ENCODE measurements around the gene ZSCAN16. TPM values are rescaled to one million over a fixed set of nuclear protein-coding genes. Genes with fewer than 3 reads are reported as not detected.

The ZSCAN16 gene
- total and polyA plus RNA-seq, 9 of the 15 experiments (the other 6 are each of a cell fraction or from before 2014, with no cell fraction given): 0.08 TPM; not detected in 8

DNA sequence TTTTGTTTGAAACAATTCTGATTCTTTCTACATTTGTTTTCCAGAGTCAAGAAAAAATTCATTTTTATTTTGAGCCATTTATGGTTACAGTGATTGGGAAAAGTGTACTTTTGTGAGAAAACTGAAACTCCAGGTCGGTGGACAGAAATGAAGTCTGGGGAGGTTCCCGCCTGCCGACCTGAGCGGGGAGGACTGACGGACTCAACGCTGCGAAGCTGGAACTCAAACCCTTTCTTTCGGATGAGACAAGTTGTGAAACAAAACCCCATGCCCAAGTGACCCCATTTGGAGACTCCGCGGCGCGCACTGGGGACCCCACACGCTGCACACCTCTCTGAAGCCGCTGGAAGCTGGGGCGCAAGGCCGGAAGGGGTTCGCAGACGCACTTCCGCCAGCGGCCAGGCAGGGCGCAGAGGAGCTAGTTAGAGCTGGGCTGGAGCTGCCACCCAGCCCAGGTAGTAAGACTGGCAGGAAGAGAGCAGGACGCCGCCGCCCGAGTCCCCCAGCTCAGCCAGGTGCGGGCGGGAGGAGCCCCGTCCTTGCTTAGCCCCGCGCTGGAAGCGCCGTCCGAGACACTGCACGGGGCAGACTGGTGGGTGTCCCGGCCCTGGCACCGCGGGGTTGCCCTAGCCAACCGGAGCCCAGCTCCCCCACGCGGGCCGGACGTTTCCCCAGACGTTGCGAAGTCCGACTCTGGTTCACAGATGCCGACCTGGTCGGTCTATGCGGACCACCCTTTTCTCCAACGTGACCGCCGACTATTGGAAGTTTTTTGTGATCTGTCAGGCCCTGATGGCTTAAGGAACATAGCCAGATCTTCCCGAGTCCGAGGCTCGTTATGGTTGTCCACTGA, 19.8 kb upstream of the ZSCAN16 start (continued):
- TF ChIP-seq BRF1 (IDR thresholded peaks at IDR 0.05; ENCODE audit: borderline replicate concordance, extremely low read depth, insufficient read length) (no peak), ZNF239 (CRISPR knock-in tag; IDR thresholded peaks at IDR 0.05) (no peak; the same call in 1 of the 2 replicates), DNMT1 (IDR thresholded peaks at IDR 0.05) (no peak), TCF3 (CRISPR knock-in tag; IDR thresholded peaks at IDR 0.05) (no peak), RAD51 (IDR thresholded peaks at IDR 0.05; ENCODE audit: borderline replicate concordance, low read depth) (no peak), PURB (CRISPR knock-in tag; IDR thresholded peaks at IDR 0.05; ENCODE audit: low read depth) (no peak), CREM (IDR thresholded peaks at IDR 0.05; ENCODE audit: low read depth) (peak; percentile 84), HDGF (IDR thresholded peaks at IDR 0.05) (no peak), ZNF444 (CRISPR knock-in tag; IDR thresholded peaks at IDR 0.05) (0 out of 2 replicates have a peak, but pooled peaks have one; percentile 34), MCM3 (IDR thresholded peaks at IDR 0.05) (no peak), TEAD1 (CRISPR knock-in tag; IDR thresholded peaks at IDR 0.05) (peak; percentile 68 to 77; a peak in 3 of 4 replicates), FOXK1 (CRISPR knock-in tag; IDR thresholded peaks at IDR 0.05; ENCODE audit: borderline replicate concordance) (no peak), MCM7 (IDR thresholded peaks at IDR 0.05) (no peak), HSF4 (CRISPR knock-in tag; IDR thresholded peaks at IDR 0.05; ENCODE audit: borderline replicate concordance) (no peak), SMAD4 (CRISPR knock-in tag; conservative IDR thresholded peaks at IDR 0.05) (peak; percentile 88), HDAC3 (IDR thresholded peaks at IDR 0.05; ENCODE audit: borderline replicate concordance, partially characterized antibody) (no peak), EP400 (IDR thresholded peaks at IDR 0.05) (peak; percentile 70), ZNF551 (CRISPR knock-in tag; IDR thresholded peaks at IDR 0.05) (no peak), MCM5 (IDR thresholded peaks at IDR 0.05; ENCODE audit: low read depth) (no peak), CEBPG (CRISPR knock-in tag; IDR thresholded peaks at IDR 0.05) (0 out of 2 replicates have a peak, but pooled peaks have one; percentile 8), CEBPG (tag; conservative IDR thresholded peaks at IDR 0.05 in 1 of 2, IDR thresholded peaks at IDR 0.05 in 1 of 2) (no peak; a peak in 1 of 4 replicates), FOXP1 (CRISPR knock-in tag; IDR thresholded peaks at IDR 0.05) (no peak), GTF2E2 (tag; IDR thresholded peaks at IDR 0.05) (peak; percentile 96), PKNOX1 (IDR thresholded peaks at IDR 0.05) (peak; percentile 45), NONO (IDR thresholded peaks at IDR 0.05; ENCODE audit: low read depth in 2 of 2, low read length in 1 of 2) (peak in 1 of 2 experiments; percentile 47; a peak in 1 of 4 replicates), ZFP1 (CRISPR knock-in tag; IDR thresholded peaks at IDR 0.05) (0 out of 2 replicates have a peak, but pooled peaks have one; percentile 23), NR2C1 (IDR thresholded peaks at IDR 0.05) (no peak), NR2C1 (tag; IDR thresholded peaks at IDR 0.05) (no peak; the same call in none of the 2 replicates), EP300 (IDR thresholded peaks at IDR 0.05; ENCODE audit: low read length) (0 out of 2 replicates have a peak, but pooled peaks have one; percentile 3)
- TF ChIP-seq, protein P1, sequence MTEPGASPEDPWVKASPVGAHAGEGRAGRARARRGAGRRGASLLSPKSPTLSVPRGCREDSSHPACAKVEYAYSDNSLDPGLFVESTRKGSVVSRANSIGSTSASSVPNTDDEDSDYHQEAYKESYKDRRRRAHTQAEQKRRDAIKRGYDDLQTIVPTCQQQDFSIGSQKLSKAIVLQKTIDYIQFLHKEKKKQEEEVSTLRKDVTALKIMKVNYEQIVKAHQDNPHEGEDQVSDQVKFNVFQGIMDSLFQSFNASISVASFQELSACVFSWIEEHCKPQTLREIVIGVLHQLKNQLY (CRISPR knock-in tag; conservative IDR thresholded peaks at IDR 0.05): peak; percentile 18 to 64; a peak in 1 of 4 replicates
